ENCODE measurements around the gene KCNJ8.

KCNJ8 gene

DNA sequence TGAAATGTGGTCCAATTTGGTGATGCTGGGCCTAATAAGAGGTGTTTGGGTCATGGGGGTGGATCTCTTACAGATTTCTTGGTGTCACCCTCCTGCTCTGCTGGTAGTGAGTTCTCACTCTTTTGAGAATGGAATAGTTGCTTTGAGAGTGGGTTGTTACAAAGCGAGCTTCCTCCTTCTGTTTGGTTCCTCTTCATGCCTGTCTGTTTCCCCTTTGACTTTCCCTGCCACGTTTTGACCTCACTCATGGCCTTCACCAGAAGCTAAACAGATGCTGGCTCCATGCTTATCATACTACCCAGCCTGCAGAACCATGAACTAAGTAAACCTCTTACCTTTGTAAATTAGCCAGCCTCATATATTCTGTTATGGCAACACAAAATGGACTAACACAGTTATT, 59.1 kb downstream of the KCNJ8 start:
- H4K91ac ChIP-seq (ENCODE audit: low read depth, low read length, poor library complexity) = no peak overlapping the region
- H3K9ac ChIP-seq (ENCODE audit: low read depth, low read length, poor library complexity) = no peak overlapping the region
- no peak overlapping the region for H2BK12ac ChIP-seq (ENCODE audit: low read length)
- H2AK5ac ChIP-seq (ENCODE audit: low read depth, low read length) = no peak overlapping the region
- no peak for DNase-seq (ENCODE audit: low spot score)
- no peak overlapping the region for H2BK15ac ChIP-seq (ENCODE audit: low read length)
- H3K27ac ChIP-seq (replicated peaks; ENCODE audit: low read length) = no peak overlapping the region
- no peak overlapping the region for H3K18ac ChIP-seq (ENCODE audit: low read length)
- H2AFZ ChIP-seq (ENCODE audit: low read length) = no peak overlapping the region
- no peaks in the 10 kb centered on the region for H3K27me3 ChIP-seq (ENCODE audit: control insufficient read depth in 3 of 3, insufficient read depth in 3 of 3, low read depth in 1 of 3, low read length in 3 of 3)
- H3K9me3 ChIP-seq (replicated peaks in 1 of 2; ENCODE audit: control insufficient read depth in 2 of 2, insufficient read depth in 1 of 2, low read depth in 1 of 2, low read length in 2 of 2) = no peaks in the 10 kb centered on the region
- H2BK5ac ChIP-seq (ENCODE audit: low read length) = no peak overlapping the region
- H3K14ac ChIP-seq (ENCODE audit: low read length) = no peak overlapping the region
- no peak overlapping the region for H3K4me2 ChIP-seq (ENCODE audit: insufficient read depth, low read length, poor library complexity, severe bottlenecking)
- H3K23ac ChIP-seq (ENCODE audit: low read depth, low read length, poor library complexity) = no peak overlapping the region
- no peaks in the 10 kb centered on the region for H3K4me1 ChIP-seq (ENCODE audit: control insufficient read depth in 2 of 2, insufficient read depth in 1 of 2, low read depth in 1 of 2, low read length in 2 of 2)
- no peak overlapping the region for H3K4me3 ChIP-seq (ENCODE audit: low read length in 2 of 2)
- H4K8ac ChIP-seq (ENCODE audit: low read depth, low read length) = no peak overlapping the region
- H2BK120ac ChIP-seq (ENCODE audit: low read depth, low read length) = no peak overlapping the region
- WGBS, 2 donors (ENCODE audit: extremely low coverage in 2 of 2, insufficient read length in 2 of 2, insufficient replicate concordance in 1 of 2) = no CpG with 5 or more reads among the region's 2 CpGs
- H3K79me1 ChIP-seq (ENCODE audit: low read depth, low read length) = no peaks in the 10 kb centered on the region
- H3K4ac ChIP-seq (ENCODE audit: low read length) = no peak overlapping the region
- H3K36me3 ChIP-seq (replicated peaks in 1 of 2; ENCODE audit: control insufficient read depth in 2 of 2, insufficient read depth in 2 of 2, low read length in 2 of 2) = no peaks in the 10 kb centered on the region

Data from neuronal stem cell (in vitro differentiated cells).